A549 (cell line): ENCODE measurements around the gene CAMKK2. TPM values are rescaled to one million over a fixed set of nuclear protein-coding genes. Genes with fewer than 3 reads are reported as not detected.
"Not testable (repeated sequence)": the region's sequence is repeated elsewhere in the genome, so short reads cannot be mapped to it uniquely, and the experiment has no call there.

ENCODE experiments used
- ATAC-seq, 2 experiments: fragments of 200-7000 bp in 1 of 2; fragments of >200 bp in 1 of 2; cut with Nextera tagmentation in 1 of 2; cut with Tn5 transposase in 1 of 2; 3 replicates each; pipeline versions ENCODE4 v1.8.0 to v1.9.1; 2018 to 2020; ENCODE audit warnings: mild to moderate bottlenecking in 1 of 2, moderate library complexity in 1 of 2
- CTCF ChIA-PET: fragments of 300-600 bp; sonication (Branson Sonifier 250); formaldehyde crosslinking; extraction: SDS; loops from one replicate; lab custom pipeline; 2021; ENCODE audit warnings: antibody characterized with exemption, inconsistent platforms; lab: Yijun Ruan, JAX
- POLR2A ChIA-PET: fragments of 350-600 bp; formaldehyde crosslinking; extraction: SDS; loops from one replicate; lab custom pipeline; 2021; ENCODE audit warnings: antibody characterized with exemption, inconsistent platforms; lab: Yijun Ruan, JAX
- DNase-seq, 2 experiments: peaks; one replicate each; pipeline versions ENCODE4 v3.0.0 to v3.0.0-alpha.2; 2011 to 2016; ENCODE audit warnings: low read depth in 1 of 2, low spot score in 1 of 2
- FAIRE-seq: peaks from 2 replicates; lab custom pipeline; 2011; peaks lifted over from hg19 to GRCh38; lab: Jason Lieb, UNC
- H3K27ac ChIP-seq, 2 experiments: fragments of >200 bp; sonication (Bioruptor Twin); formaldehyde crosslinking; 3 replicates each; pipeline ENCODE4 v1.5.1; 2016 to 2017
- H3K4me1 ChIP-seq: fragments of >200 bp; sonication (Bioruptor Twin); formaldehyde crosslinking; 3 replicates; pipeline ENCODE4 v1.6.1; 2016
- H3K4me2 ChIP-seq: fragments of >200 bp; sonication (Bioruptor Twin); formaldehyde crosslinking; 3 replicates; pipeline ENCODE4 v1.6.1; 2016
- H3K4me3 ChIP-seq: fragments of >200 bp; sonication (Bioruptor Twin); formaldehyde crosslinking; 3 replicates; pipeline ENCODE4 v1.5.1; 2016
- H3K9me3 ChIP-seq: fragments of >200 bp; sonication (Bioruptor Twin); formaldehyde crosslinking; 3 replicates; pipeline ENCODE4 v1.6.1; 2016
- CBX8 ChIP-seq: fragments of 200-600 bp; sonication (generic); IDR thresholded peaks from 2 replicates; pipeline ENCODE4 v1.6.1; 2016
- CTCF ChIP-seq: fragments of >200 bp; sonication (Bioruptor Twin); formaldehyde crosslinking; IDR thresholded peaks from 3 replicates; pipeline ENCODE4 v1.5.1; 2016
- E2F6 ChIP-seq: IDR thresholded peaks from 2 replicates; pipeline ENCODE4 v1.6.1; 2012; ENCODE audit warnings: low read depth, borderline replicate concordance
- EHF ChIP-seq: fragments of 250-450 bp; sonication (Bioruptor Pico); IDR thresholded peaks from 2 replicates; pipeline ENCODE4 v1.5.0; 2020; ENCODE audit warnings: mild to moderate bottlenecking
- ELK1 ChIP-seq: fragments of 150-350 bp; IDR thresholded peaks from 2 replicates; pipeline ENCODE4 v1.6.1; 2014; ENCODE audit warnings: low read depth, mild to moderate bottlenecking, low read length
- EP300 ChIP-seq, 2 experiments: fragments of >200 bp; sonication (Bioruptor Twin); formaldehyde crosslinking; IDR thresholded peaks; 2 replicates in 1 of 2; 3 replicates in 1 of 2; pipeline ENCODE4 v1.6.1; 2016 to 2017
- HOXA7 ChIP-seq: fragments of 250-450 bp; sonication (Bioruptor Pico); IDR thresholded peaks from 2 replicates; pipeline ENCODE4 v1.5.0; 2020; ENCODE audit warnings: mild to moderate bottlenecking, moderate library complexity
- HOXB5 ChIP-seq: fragments of 250-450 bp; sonication (Bioruptor Pico); IDR thresholded peaks from 2 replicates; pipeline ENCODE4 v1.5.0; 2020; ENCODE audit warnings: mild to moderate bottlenecking, moderate library complexity
- PBX3 ChIP-seq: IDR thresholded peaks from 2 replicates; pipeline ENCODE4 v1.6.1; 2012
- PHF8 ChIP-seq: fragments of 200-600 bp; sonication (generic); IDR thresholded peaks from 2 replicates; pipeline ENCODE4 v1.6.1; 2016; ENCODE audit warnings: low read depth, mild to moderate bottlenecking, antibody characterized with exemption, moderate library complexity, borderline replicate concordance
- POLR2A ChIP-seq: IDR thresholded peaks from 2 replicates; pipeline ENCODE4 v1.6.1; 2012; ENCODE audit warnings: mild to moderate bottlenecking, low read length
- POLR2AphosphoS2 ChIP-seq: conservative IDR thresholded peaks from 2 replicates; pipeline ENCODE4 v1.6.1; 2012; ENCODE audit warnings: low read length, improper control_type of control experiment, inconsistent platforms
- RAD21 ChIP-seq, 2 experiments: fragments of >200 bp in 1 of 2; sonication (Bioruptor Twin) in 1 of 2; formaldehyde crosslinking in 1 of 2; IDR thresholded peaks in 1 of 2; conservative IDR thresholded peaks in 1 of 2; 2 replicates in 1 of 2; 3 replicates in 1 of 2; pipeline ENCODE4 v1.6.1; 2012 to 2018; ENCODE audit warnings: inconsistent platforms in 1 of 2
- SREBF2 ChIP-seq: fragments of 450-650 bp; IDR thresholded peaks from 2 replicates; pipeline ENCODE4 v1.6.1; 2014; ENCODE audit warnings: mild to moderate bottlenecking, moderate library complexity
- USF2 ChIP-seq: fragments of 450-650 bp; IDR thresholded peaks from 2 replicates; pipeline ENCODE4 v1.6.1; 2014; ENCODE audit warnings: antibody characterized with exemption
- WGBS: methylation state at CpG from one replicate; pipeline ENCODE4 v1.1.6; 2017; ENCODE audit errors: missing lambda C conversion rate; 5-methylcytosine and 5-hydroxymethylcytosine counted together
- polyA plus RNA-seq, 4 experiments: library from polyadenylated mRNA; depleted of rRNA in 3 of 4; stranded (reverse); fragments of >200 nt; fragmentation: RNase III in 1 of 4; extraction: RNeasy Plus Mini Kit Qiagen cat#74134 plus additional on column Dnase treatment in 1 of 4; gene quantifications; 2 replicates in 3 of 4; 3 replicates in 1 of 4; pipeline ENCODE4 v1.2.3, GENCODE V29; 2011 to 2017

The CAMKK2 gene
- polyA plus RNA-seq, 2 of the 4 experiments (the other 2 are of a cell fraction), result 15.3 to 24.8 TPM

GRCh38 chr12:121283388-121283787, 13.1 kb downstream of the CAMKK2 start (continued):
- TF ChIP-seq USF2 (no peak), CBX8 (no peak), PHF8 (no peak), HOXA7 (no peak), RAD21 (conservative IDR thresholded peaks at IDR 0.05 in 1 of 2, IDR thresholded peaks at IDR 0.05 in 1 of 2) (no peak)

- WGBS, result 96% methylated on average over 11 of the region's 11 CpGs
- H3K27ac ChIP-seq, H3K9me3 ChIP-seq, H3K4me2 ChIP-seq, ATAC-seq, DNase-seq, H3K4me1 ChIP-seq, FAIRE-seq, POLR2A ChIA-PET, H3K4me3 ChIP-seq: not testable (repeated sequence)
- CTCF ChIA-PET, result interaction anchor here (1.3 kb wide), 1 partner anchor 160 kb away, joined by 3 read pairs; no protein-coding TSS in a partner anchor
Measured at GRCh38 chr12:121282910-121283309, 13.6 kb downstream of the CAMKK2 start.

- FAIRE-seq, result no peak
- WGBS, result 92% methylated on average over 10 of the region's 10 CpGs
- H3K9me3 ChIP-seq, result no peaks in the 10 kb centered on the region
- POLR2A ChIA-PET, result no interaction called here
- ATAC-seq, result no peak
- TF ChIP-seq HOXB5 (CRISPR knock-in tag) (no peak), SREBF2 (no peak), ELK1 (no peak), E2F6 (no peak), POLR2AphosphoS2 (no peak), EHF (no peak), PHF8 (no peak), EP300 (IDR thresholded peaks at IDR 0.05) (no peak), CTCF (no peak), PBX3 (no peak), POLR2A (no peak)
- DNase-seq, result no peak
- no peak overlapping the region for H3K4me2 ChIP-seq
- no peak overlapping the region for H3K4me3 ChIP-seq
- no peak overlapping the region for H3K27ac ChIP-seq
- CTCF ChIA-PET, result no interaction called here
- H3K4me1 ChIP-seq, result peaks cover under 1% of the 10 kb centered on the region
Measured at GRCh38 chr12:121282072-121282742, 14.3 kb downstream of the CAMKK2 start.

GRCh38 chr12:121281116-121281515, 15.4 kb downstream of the CAMKK2 start:
- 97% methylated on average over 14 of the region's 14 CpGs for WGBS
- CTCF ChIA-PET, H3K27ac ChIP-seq, DNase-seq, ATAC-seq, POLR2A ChIA-PET, H3K9me3 ChIP-seq, H3K4me2 ChIP-seq, H3K4me3 ChIP-seq, FAIRE-seq, H3K4me1 ChIP-seq: not testable (repeated sequence)

- DNase-seq, H3K4me3 ChIP-seq, ATAC-seq, H3K27ac ChIP-seq, H3K4me1 ChIP-seq, FAIRE-seq, H3K4me2 ChIP-seq, CTCF ChIA-PET, POLR2A ChIA-PET, H3K9me3 ChIP-seq: not testable (repeated sequence)
- 88% methylated on average over 11 of the region's 11 CpGs for WGBS
Measured at GRCh38 chr12:121280531-121280930, 16.0 kb downstream of the CAMKK2 start.
